Anterior cingulate cortex (tissue), 58 donors: ENCODE measurements around the gene KIAA0040.

Experiments
- DNase-seq, 58 donors: peaks; one replicate each; lab custom pipeline; 2025; lab: John Stamatoyannopoulos, UW

The KIAA0040 gene

GRCh38 chr1:175145899-175146528 is 46.6 kb downstream of the KIAA0040 start:
- no peak for DNase-seq

GRCh38 chr1:175138579-175138978 is 54.0 kb downstream of the KIAA0040 start:
- DNase-seq = no peak

- no peak for DNase-seq
Observed at GRCh38 chr1:175137369-175137768, 55.2 kb downstream of the KIAA0040 start.

GRCh38 chr1:175136246-175136645 is 56.3 kb downstream of the KIAA0040 start:
- no peak for DNase-seq

GRCh38 chr1:175134500-175134899 is 58.1 kb downstream of the KIAA0040 start:
- no peak for DNase-seq

- peak in 3 of 58 donors; percentile 3 to 45 (median 21) for DNase-seq
Observed at GRCh38 chr1:175133673-175134435, 58.7 kb downstream of the KIAA0040 start.

GRCh38 chr1:175132436-175132835 is 60.1 kb downstream of the KIAA0040 start:
- no peak for DNase-seq

GRCh38 chr1:175131095-175131494 is 61.5 kb downstream of the KIAA0040 start:
- DNase-seq = no peak

GRCh38 chr1:175130649-175131045 is 61.9 kb downstream of the KIAA0040 start:
- no peak for DNase-seq

- no peak for DNase-seq
Observed at GRCh38 chr1:175129997-175130648, 62.5 kb downstream of the KIAA0040 start.

- DNase-seq = no peak
Observed at GRCh38 chr1:175129644-175129996, 63.0 kb downstream of the KIAA0040 start.

- DNase-seq = no peak
Observed at GRCh38 chr1:175129182-175129581, 63.4 kb downstream of the KIAA0040 start.

- no peak for DNase-seq
Observed at GRCh38 chr1:175128523-175128922, 64.1 kb downstream of the KIAA0040 start.

GRCh38 chr1:175127565-175127964 is 65.0 kb downstream of the KIAA0040 start:
- DNase-seq = no peak

GRCh38 chr1:175126347-175126746 is 66.2 kb downstream of the KIAA0040 start:
- DNase-seq = no peak

GRCh38 chr1:175124861-175125260 is 67.7 kb downstream of the KIAA0040 start:
- no peak for DNase-seq

GRCh38 chr1:175120511-175120910 is 72.1 kb downstream of the KIAA0040 start:
- DNase-seq = no peak

GRCh38 chr1:175118375-175119367 is 73.9 kb downstream of the KIAA0040 start:
- no peak for DNase-seq

- DNase-seq = no peak
Observed at GRCh38 chr1:175116903-175117302, 75.7 kb downstream of the KIAA0040 start.

- no peak for DNase-seq
Observed at GRCh38 chr1:175116210-175116798, 76.3 kb downstream of the KIAA0040 start.
